K562 (cell line): ENCODE results near the gene SND1. TPM values are rescaled to one million over a fixed set of nuclear protein-coding genes. Genes with fewer than 3 reads are reported as not detected.

Source experiments
- ATAC-seq: fragments of 200-7000 bp; cut with Tn5 transposase; 3 replicates; pipeline ENCODE4 v1.9.1; 2020; ENCODE audit warnings: moderate library complexity
- BruUV-seq: library from RNA; stranded (reverse); fragments of 400-500 nt; replicated peaks from 2 replicates; lab custom pipeline; 2021; lab: Mats Ljungman, UMichigan
- CTCF ChIA-PET: fragments of 300-600 bp; formaldehyde crosslinking; extraction: SDS; loops from one replicate; lab custom pipeline; 2021; ENCODE audit warnings: low intra/inter-chr PET ratio; lab: Yijun Ruan, JAX
- POLR2A ChIA-PET: fragments of 300-600, 350-650 bp; sonication (Branson Sonifier 250); formaldehyde crosslinking; extraction: SDS; loops from one replicate; lab custom pipeline; 2021; ENCODE audit warnings: antibody characterized with exemption, inconsistent platforms; lab: Yijun Ruan, JAX
- DNase-seq, 4 experiments: peaks; one replicate each; pipeline versions ENCODE4 v3.0.0 to v3.0.0-alpha.2; 2011 to 2018; ENCODE audit warnings: low spot score in 3 of 4, mixed read lengths in 3 of 4; ENCODE audit errors: extremely low read depth in 1 of 4
- FAIRE-seq: peaks from 2 replicates; lab custom pipeline; 2011; peaks lifted over from hg19 to GRCh38; lab: Jason Lieb, UNC
- H2AFZ ChIP-seq: 2 replicates; pipeline ENCODE4 v1.6.0; 2011; ENCODE audit warnings: low read depth, low read length, control low read depth, inconsistent platforms
- H3K27ac ChIP-seq: fragments of 200-600 bp; 3 replicates; pipeline ENCODE4 v1.8.0; 2011; ENCODE audit warnings: low read depth, mild to moderate bottlenecking, control low read depth, inconsistent platforms, low read length, moderate library complexity, mixed read lengths; ENCODE audit errors: extremely low read depth
- H3K27me3 ChIP-seq, 2 experiments: fragments of 300-600 bp in 1 of 2; 2 replicates in 1 of 2; 3 replicates in 1 of 2; pipeline versions ENCODE4 v1.6.0 to v1.8.0; 2011; ENCODE audit warnings: inconsistent platforms in 2 of 2, low read length in 2 of 2, mild to moderate bottlenecking in 1 of 2, mixed read lengths in 1 of 2, moderate library complexity in 1 of 2; ENCODE audit not compliant: control insufficient read depth in 2 of 2, insufficient read depth in 2 of 2
- H3K36me3 ChIP-seq: fragments of 300-600 bp; 3 replicates; pipeline ENCODE4 v1.8.0; 2011; ENCODE audit warnings: mild to moderate bottlenecking, low read length, inconsistent platforms; ENCODE audit not compliant: control insufficient read depth, insufficient read depth
- H3K4me1 ChIP-seq, 2 experiments: fragments of 200-600 bp in 1 of 2; replicated peaks in 1 of 2; 2 replicates in 1 of 2; 3 replicates in 1 of 2; pipeline versions ENCODE4 v1.5.1 to v1.8.0; 2011; ENCODE audit warnings: inconsistent platforms in 2 of 2, low read length in 2 of 2, mild to moderate bottlenecking in 1 of 2, mixed read lengths in 1 of 2, moderate library complexity in 1 of 2; ENCODE audit not compliant: control insufficient read depth in 2 of 2, insufficient read depth in 2 of 2
- H3K4me2 ChIP-seq: 2 replicates; pipeline ENCODE4 v1.6.1; 2011; ENCODE audit warnings: low read length, control low read depth, inconsistent platforms, mixed read lengths; ENCODE audit not compliant: insufficient read depth
- H3K4me3 ChIP-seq: fragments of 200-600 bp; sonication (generic), shearing (Covaris generic); 2 replicates; pipeline ENCODE4 v1.5.1; 2016; ENCODE audit warnings: control low read depth, inconsistent platforms
- H3K79me2 ChIP-seq: fragments of 200-600 bp; 3 replicates; pipeline ENCODE4 v1.8.0; 2011; ENCODE audit warnings: low read length, inconsistent platforms; ENCODE audit not compliant: control insufficient read depth, insufficient read depth
- H3K9ac ChIP-seq, 2 experiments: 2 replicates each; pipeline versions ENCODE4 v1.6.0 to v1.6.1; 2011; ENCODE audit warnings: low read depth in 2 of 2, low read length in 2 of 2, control low read depth in 1 of 2, inconsistent platforms in 1 of 2, mild to moderate bottlenecking in 1 of 2, mixed read lengths in 1 of 2; ENCODE audit not compliant: insufficient read depth in 1 of 2
- H3K9me1 ChIP-seq: one replicate; pipeline ENCODE4 v1.6.0; 2011; ENCODE audit warnings: inconsistent platforms, mild to moderate bottlenecking, low read length, moderate library complexity; ENCODE audit not compliant: control insufficient read depth, insufficient read depth
- H3K9me3 ChIP-seq: replicated peaks from 2 replicates; pipeline ENCODE4 v1.5.1; 2011; ENCODE audit warnings: low read depth, low read length, inconsistent platforms; ENCODE audit not compliant: control insufficient read depth, insufficient read depth
- H4K20me1 ChIP-seq: replicated peaks from 2 replicates; pipeline ENCODE4 v1.6.1; 2011; ENCODE audit warnings: low read length, inconsistent platforms, mixed read lengths; ENCODE audit not compliant: control insufficient read depth, insufficient read depth
- CTBP1 ChIP-seq: fragments of 450-650 bp; IDR thresholded peaks from 2 replicates; pipeline ENCODE4 v1.6.1; 2016; ENCODE audit warnings: borderline replicate concordance
- DDX20 ChIP-seq: fragments of 450-650 bp; IDR thresholded peaks from 2 replicates; pipeline ENCODE4 v1.6.1; 2016; ENCODE audit warnings: missing genetic modification characterization, low read depth, mild to moderate bottlenecking, missing compliant biosample characterization, moderate library complexity
- DIDO1 ChIP-seq: fragments of 450-650 bp; IDR thresholded peaks from 2 replicates; pipeline ENCODE4 v1.6.1; 2016; ENCODE audit warnings: low read depth, missing biosample characterization, missing genetic modification characterization
- FIP1L1 ChIP-seq: fragments of 200-400 bp; formaldehyde crosslinking; IDR thresholded peaks from 2 replicates; pipeline ENCODE4 v1.6.1; 2018; ENCODE audit warnings: mild to moderate bottlenecking, low read depth, low read length; ENCODE audit not compliant: poor library complexity, severe bottlenecking
- HOXB6 ChIP-seq: fragments of 250-450 bp; sonication (Bioruptor Pico); IDR thresholded peaks from 2 replicates; pipeline ENCODE4 v1.5.1; 2022; ENCODE audit warnings: mild to moderate bottlenecking, borderline replicate concordance
- KLF10 ChIP-seq: fragments of 250-450 bp; sonication (Bioruptor Pico); IDR thresholded peaks from 2 replicates; pipeline ENCODE4 v1.6.1; 2021; ENCODE audit warnings: matching md5 sums
- L3MBTL2 ChIP-seq: fragments of 450-650 bp; IDR thresholded peaks from 2 replicates; pipeline ENCODE4 v1.6.1; 2016; ENCODE audit warnings: mild to moderate bottlenecking, moderate library complexity
- NFIC ChIP-seq: fragments of 450-650 bp; IDR thresholded peaks from 2 replicates; pipeline ENCODE4 v1.6.1; 2017; ENCODE audit warnings: mild to moderate bottlenecking, inconsistent platforms
- PHB ChIP-seq: fragments of 250-450 bp; sonication (Bioruptor Pico); IDR thresholded peaks from 2 replicates; pipeline ENCODE4 v1.5.0; 2021
- PHF20 ChIP-seq: fragments of 450-650 bp; IDR thresholded peaks from 2 replicates; pipeline ENCODE4 v1.6.1; 2018; ENCODE audit not compliant: partially characterized antibody
- POLR2G ChIP-seq: fragments of 200-400 bp; formaldehyde crosslinking; IDR thresholded peaks from 2 replicates; pipeline ENCODE4 v1.6.1; 2017; ENCODE audit warnings: low read depth, mild to moderate bottlenecking, antibody characterized with exemption, low read length, moderate library complexity
- RBM17 ChIP-seq: fragments of 200-400 bp; formaldehyde crosslinking; IDR thresholded peaks from 2 replicates; pipeline ENCODE4 v1.6.1; 2017; ENCODE audit warnings: low read depth, mild to moderate bottlenecking, low read length, borderline replicate concordance
- SMAD4 ChIP-seq: fragments of 250-450 bp; sonication (Bioruptor Pico); conservative IDR thresholded peaks from 2 replicates; pipeline ENCODE4 v1.8.0; 2021; ENCODE audit warnings: inconsistent platforms, mild to moderate bottlenecking, moderate library complexity
- SREBF2 ChIP-seq: sonication (generic); formaldehyde crosslinking; IDR thresholded peaks from 2 replicates; pipeline ENCODE4 v1.4.0; 2020; ENCODE audit warnings: mild to moderate bottlenecking, missing genetic modification reagents
- ZC3H4 ChIP-seq: sonication (generic); formaldehyde crosslinking; IDR thresholded peaks from 2 replicates; pipeline ENCODE4 v1.9.0; 2021; ENCODE audit warnings: missing genetic modification reagents, borderline replicate concordance
- ZNF444 ChIP-seq: fragments of 250-450 bp; sonication (Bioruptor Pico); IDR thresholded peaks from 2 replicates; pipeline ENCODE4 v1.4.0; 2020; ENCODE audit warnings: mild to moderate bottlenecking, moderate library complexity
- WGBS: fragments of 100-300 bp; shearing (Covaris generic); methylation state at CpG from one replicate; pipeline ENCODE4 v1.1.6; 2016; ENCODE audit warnings: low coverage, mixed read lengths; ENCODE audit not compliant: insufficient coverage; ENCODE audit errors: missing lambda C conversion rate; 5-methylcytosine and 5-hydroxymethylcytosine counted together
- in situ Hi-C: fragments of 300-500 bp; cut with MboI; formaldehyde crosslinking; loops from 4 replicates; pipeline ENCODE4 v1.15.0; 2018; ENCODE audit warnings: inconsistent platforms, mixed read lengths
- intact Hi-C: fragments of 100-400 bp; cut with micrococcal nuclease; formaldehyde crosslinking; loops from 2 replicates; pipeline ENCODE4 v1.14.2; 2022
- polyA plus RNA-seq, 8 experiments: library from polyadenylated mRNA; depleted of rRNA in 4 of 8; stranded (reverse) in 5 of 8; unstranded in 3 of 8; fragments of >200 nt; fragmentation: Nextera tagmentation in 2 of 8; fragmentation: Illumina TruSeq in 1 of 8; extraction: Ambion mirVana in 2 of 8; extraction: Trizol in 1 of 8; gene quantifications; 2 replicates each; pipeline versions ENCODE4 v1.2.1 to v1.2.3, GENCODE V29; 2011 to 2014; ENCODE audit warnings: inconsistent platforms in 1 of 8, missing spikeins in 1 of 8
- total RNA-seq, 7 experiments: library from RNA; depleted of rRNA in 6 of 7; stranded (reverse); fragments of >200 nt in 6 of 7; fragmentation: Illumina TruSeq in 2 of 7; extraction: Trizol in 2 of 7; gene quantifications; 2 replicates each; pipeline versions ENCODE4 v1.2.1 to v1.2.3, GENCODE V29; 2011 to 2021; ENCODE audit warnings: low replicate concordance in 1 of 7
- TF ChIP-seq, protein P1 (sequence below): fragments of 250-450 bp; sonication (Bioruptor Pico); IDR thresholded peaks from 2 replicates; pipeline ENCODE4 v1.5.0; 2020; ENCODE audit warnings: mild to moderate bottlenecking
- TF ChIP-seq, protein P2 (sequence below), 2 experiments: IDR thresholded peaks; 2 replicates each; pipeline ENCODE4 v1.6.1; 2011; ENCODE audit warnings: borderline replicate concordance in 1 of 2, control low read depth in 1 of 2, low read depth in 1 of 2, low read length in 1 of 2, mild to moderate bottlenecking in 1 of 2, mixed read lengths in 1 of 2, moderate library complexity in 1 of 2; ENCODE audit not compliant: insufficient read depth in 1 of 2, insufficient read length in 1 of 2, poor library complexity in 1 of 2, severe bottlenecking in 1 of 2; ENCODE audit errors: extremely low read depth in 1 of 2

The SND1 gene
- total and polyA plus RNA-seq, 9 of the 15 experiments (the other 6 are each of a cell fraction or from before 2014, with no cell fraction given): 46.5 to 307 (median 191) TPM

DNA sequence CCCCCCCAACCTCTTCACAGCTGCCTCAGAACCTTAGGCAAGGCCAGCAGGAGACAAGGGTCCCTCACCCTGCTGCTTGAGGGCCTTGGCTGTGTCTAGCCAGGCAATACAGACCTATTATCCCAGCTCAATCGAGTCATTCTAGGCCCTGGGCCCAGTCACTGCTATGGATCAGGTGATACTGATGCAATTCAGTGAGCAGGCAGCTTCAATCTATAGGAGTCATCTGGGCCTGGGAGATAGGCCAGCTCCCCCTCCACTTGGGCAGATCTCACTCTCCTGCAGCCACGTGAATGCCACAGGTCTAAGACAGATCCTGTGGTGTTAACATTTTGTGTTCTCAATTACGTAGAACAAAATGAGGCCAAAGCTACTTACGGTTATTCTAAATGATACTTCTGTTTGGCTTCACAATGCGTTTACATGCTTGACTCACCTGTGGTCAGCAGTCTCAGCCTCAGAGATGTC lies 447.2 kb downstream of the SND1 start (continued):
- TF ChIP-seq L3MBTL2 (peak; percentile 98), DIDO1 (tag) (no peak), PHF20 (no peak), DDX20 (tag) (no peak), ZNF444 (CRISPR knock-in tag) (no peak), SMAD4 (CRISPR knock-in tag) (peak; percentile 81), SREBF2 (CRISPR knock-in tag) (no peak)

DNA sequence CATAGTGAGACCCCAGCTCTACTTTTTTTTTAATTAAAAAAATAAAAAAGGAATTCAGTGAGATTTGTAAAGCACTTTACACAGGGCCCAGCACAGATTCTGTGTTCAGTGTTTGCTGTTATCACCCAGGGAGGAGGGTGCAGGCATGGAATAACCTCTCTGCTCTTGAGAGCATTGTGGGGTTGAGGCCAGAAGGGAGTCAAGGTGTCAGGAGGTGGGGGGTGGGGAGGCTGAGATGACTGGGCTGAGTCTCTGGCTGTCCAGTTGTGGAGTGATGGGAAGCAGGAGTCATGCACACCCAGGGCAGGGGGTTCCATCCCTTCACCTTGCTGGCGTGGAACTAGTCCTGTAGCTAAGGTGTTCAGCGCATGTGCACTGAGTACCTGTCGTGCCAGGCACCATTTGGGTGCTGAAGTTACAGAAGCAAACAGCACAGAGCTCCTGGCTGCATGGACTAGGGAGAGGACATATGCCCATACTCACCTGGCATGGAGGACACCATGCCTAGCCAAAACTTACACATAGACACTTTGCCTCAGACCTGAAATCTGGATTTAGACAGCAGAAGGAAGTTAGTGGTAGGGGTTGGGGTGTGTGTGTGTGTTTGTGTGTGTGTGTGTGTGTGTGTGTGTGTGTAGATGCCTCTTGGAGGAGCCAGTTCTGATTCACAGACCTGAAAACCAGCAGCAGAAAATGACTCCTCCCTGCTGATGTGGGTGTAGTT lies 448.4 kb downstream of the SND1 start:
- Histone ChIP-seq H3K4me2 (no peak overlapping the region), H3K4me1 (peaks cover 15 to 34% of the 10 kb centered on the region in 2 experiments; a peak in 4 of 5 replicates), H3K9ac (no peak overlapping the region; a peak in 1 of 4 replicates), H3K27ac (no peak overlapping the region), H3K27me3 (peaks cover 0 to 3% of the 10 kb centered on the region in 2 experiments; a peak in 1 of 5 replicates), H2AFZ (no peak overlapping the region), H3K36me3 (peaks cover 13% of the 10 kb centered on the region; the same call in 1 of the 3 replicates), H3K9me3 (no peaks in the 10 kb centered on the region), H3K4me3 (no peak overlapping the region), H4K20me1 (no peaks in the 10 kb centered on the region), H3K9me1 (peaks cover 2% of the 10 kb centered on the region), H3K79me2 (no peaks in the 10 kb centered on the region)
- DNase-seq: peak in 2 of 4 experiments; percentile 47 to 53
- CTCF ChIA-PET: no interaction called here
- POLR2A ChIA-PET: interaction anchor here (0.6 to 1.6 kb wide), 4 partner anchors 12 to 523 kb away, joined by 3 to 5 read pairs (median 4); no protein-coding TSS in a partner anchor
- intact Hi-C loops: no loop called here
- no TSS peak for BruUV-seq
- in situ Hi-C loops: no loop called here
- peak; percentile 57 for ATAC-seq
- no peak for FAIRE-seq
- 89% methylated on average over 3 of the region's 3 CpGs for WGBS
- TF ChIP-seq, protein P1, sequence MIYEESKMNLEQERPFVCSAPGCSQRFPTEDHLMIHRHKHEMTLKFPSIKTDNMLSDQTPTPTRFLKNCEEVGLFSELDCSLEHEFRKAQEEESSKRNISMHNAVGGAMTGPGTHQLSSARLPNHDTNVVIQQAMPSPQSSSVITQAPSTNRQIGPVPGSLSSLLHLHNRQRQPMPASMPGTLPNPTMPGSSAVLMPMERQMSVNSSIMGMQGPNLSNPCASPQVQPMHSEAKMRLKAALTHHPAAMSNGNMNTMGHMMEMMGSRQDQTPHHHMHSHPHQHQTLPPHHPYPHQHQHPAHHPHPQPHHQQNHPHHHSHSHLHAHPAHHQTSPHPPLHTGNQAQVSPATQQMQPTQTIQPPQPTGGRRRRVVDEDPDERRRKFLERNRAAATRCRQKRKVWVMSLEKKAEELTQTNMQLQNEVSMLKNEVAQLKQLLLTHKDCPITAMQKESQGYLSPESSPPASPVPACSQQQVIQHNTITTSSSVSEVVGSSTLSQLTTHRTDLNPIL: no peak
- TF ChIP-seq POLR2G: 0 out of 2 replicates have a peak, but pooled peaks have one; percentile 4
- TF ChIP-seq ZC3H4: no peak
- no peak for TF ChIP-seq FIP1L1
- 0 out of 2 replicates have a peak, but pooled peaks have one; percentile 3 for TF ChIP-seq KLF10 (CRISPR knock-in tag)
- TF ChIP-seq CTBP1: peak; percentile 23; the same call in 1 of the 2 replicates
- TF ChIP-seq HOXB6 (CRISPR knock-in tag): no peak
- no peak for TF ChIP-seq PHB (CRISPR knock-in tag)
- TF ChIP-seq, protein P2, sequence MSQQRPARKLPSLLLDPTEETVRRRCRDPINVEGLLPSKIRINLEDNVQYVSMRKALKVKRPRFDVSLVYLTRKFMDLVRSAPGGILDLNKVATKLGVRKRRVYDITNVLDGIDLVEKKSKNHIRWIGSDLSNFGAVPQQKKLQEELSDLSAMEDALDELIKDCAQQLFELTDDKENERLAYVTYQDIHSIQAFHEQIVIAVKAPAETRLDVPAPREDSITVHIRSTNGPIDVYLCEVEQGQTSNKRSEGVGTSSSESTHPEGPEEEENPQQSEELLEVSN (IDR thresholded peaks at IDR 0.05; ENCODE audit: borderline replicate concordance in 1 of 2, extremely low read depth in 1 of 2, insufficient read depth in 1 of 2, insufficient read length in 1 of 2, low read depth in 1 of 2, low read length in 1 of 2, poor library complexity in 1 of 2, severe bottlenecking in 1 of 2): no peak
- TF ChIP-seq RBM17: no peak
- TF ChIP-seq NFIC: 0 out of 2 replicates have a peak, but pooled peaks have one; percentile 4
